DND-41 (cell line): ENCODE data around the gene GPR31.
"Not testable (repeated sequence)": the region's sequence is repeated elsewhere in the genome, so short reads cannot be mapped to it uniquely, and the experiment has no call there.

Experiments
- EZH2 ChIP-seq: IDR thresholded peaks from 3 replicates; pipeline ENCODE4 v1.6.1; 2012; ENCODE audit warnings: borderline replicate concordance, low read depth, mild to moderate bottlenecking, moderate library complexity, low read length, inconsistent platforms; ENCODE audit not compliant: severe bottlenecking
- TF ChIP-seq, protein P1 (sequence below): IDR thresholded peaks from 2 replicates; pipeline ENCODE4 v1.5.1; 2012; ENCODE audit warnings: borderline replicate concordance, low read length, moderate library complexity, mild to moderate bottlenecking; ENCODE audit not compliant: poor library complexity, severe bottlenecking; ENCODE audit errors: extremely low read depth

DNA sequence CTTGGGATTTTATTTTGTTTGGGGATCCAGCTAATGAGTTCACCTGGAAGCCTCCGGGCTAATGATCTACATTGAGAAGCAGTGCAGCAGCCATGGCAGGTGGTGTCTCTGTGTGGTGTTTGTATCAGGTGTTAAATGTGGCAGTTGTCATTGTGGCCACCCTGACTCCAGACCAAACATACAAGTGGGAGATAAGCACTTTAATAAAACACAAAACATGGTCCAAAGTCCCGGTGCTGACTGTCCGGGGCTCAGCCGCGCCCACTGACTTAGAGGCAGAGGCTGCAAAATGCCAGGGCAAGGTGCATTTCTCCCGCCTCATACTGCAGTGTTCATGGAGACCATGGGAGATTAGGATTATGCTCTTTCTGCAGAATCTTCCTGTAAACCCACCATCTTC lies 23.6 kb upstream of the GPR31 start:
- TF ChIP-seq, protein P1, sequence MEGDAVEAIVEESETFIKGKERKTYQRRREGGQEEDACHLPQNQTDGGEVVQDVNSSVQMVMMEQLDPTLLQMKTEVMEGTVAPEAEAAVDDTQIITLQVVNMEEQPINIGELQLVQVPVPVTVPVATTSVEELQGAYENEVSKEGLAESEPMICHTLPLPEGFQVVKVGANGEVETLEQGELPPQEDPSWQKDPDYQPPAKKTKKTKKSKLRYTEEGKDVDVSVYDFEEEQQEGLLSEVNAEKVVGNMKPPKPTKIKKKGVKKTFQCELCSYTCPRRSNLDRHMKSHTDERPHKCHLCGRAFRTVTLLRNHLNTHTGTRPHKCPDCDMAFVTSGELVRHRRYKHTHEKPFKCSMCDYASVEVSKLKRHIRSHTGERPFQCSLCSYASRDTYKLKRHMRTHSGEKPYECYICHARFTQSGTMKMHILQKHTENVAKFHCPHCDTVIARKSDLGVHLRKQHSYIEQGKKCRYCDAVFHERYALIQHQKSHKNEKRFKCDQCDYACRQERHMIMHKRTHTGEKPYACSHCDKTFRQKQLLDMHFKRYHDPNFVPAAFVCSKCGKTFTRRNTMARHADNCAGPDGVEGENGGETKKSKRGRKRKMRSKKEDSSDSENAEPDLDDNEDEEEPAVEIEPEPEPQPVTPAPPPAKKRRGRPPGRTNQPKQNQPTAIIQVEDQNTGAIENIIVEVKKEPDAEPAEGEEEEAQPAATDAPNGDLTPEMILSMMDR: not testable (repeated sequence)
- TF ChIP-seq EZH2: not testable (repeated sequence)
